Mucosa of descending colon (tissue), 3 donors: Measurements from ENCODE around the gene HLA-DMB. TPM values are rescaled to one million over a fixed set of nuclear protein-coding genes. Genes with fewer than 3 reads are reported as not detected.

ENCODE experiments used
- ATAC-seq: fragments of 200-7000 bp; cut with Tn5 transposase; one replicate; pipeline ENCODE4 v1.9.1; 2020; ENCODE audit warnings: mild to moderate bottlenecking, moderate library complexity
- DNase-seq, 3 donors: peaks; one replicate each; pipeline ENCODE4 v3.0.0-alpha.2; 2020
- H3K36me3 ChIP-seq: fragments of 200-600 bp; one replicate; pipeline ENCODE4 v1.8.0; 2021; ENCODE audit warnings: low read depth, mild to moderate bottlenecking
- H3K4me1 ChIP-seq: fragments of 200-600 bp; one replicate; pipeline ENCODE4 v1.8.0; 2021; ENCODE audit warnings: low read depth, mild to moderate bottlenecking
- H3K4me3 ChIP-seq: fragments of 200-600 bp; one replicate; pipeline ENCODE4 v1.8.0; 2021; ENCODE audit warnings: mild to moderate bottlenecking
- H3K9me3 ChIP-seq: fragments of 200-600 bp; one replicate; pipeline ENCODE4 v1.8.0; 2021; ENCODE audit warnings: mild to moderate bottlenecking
- intact Hi-C, 2 donors: fragments of 100-400 bp; cut with DNase I in 1 of 2; cut with micrococcal nuclease in 1 of 2; formaldehyde crosslinking; loops; one replicate each; pipeline versions ENCODE4 v1.11.0 to v1.11.1; 2022; cut with DNase I, micrococcal nuclease
- total RNA-seq, 3 donors: library from RNA; stranded (reverse); fragmentation: NEBNext Ultra II Directional in 2 of 3; extraction: Animal tissue kit (Norgen Biotek cat#: 25700) in 2 of 3; gene quantifications; one replicate each; pipeline versions ENCODE4 v1.2.1 to v1.2.4, GENCODE V29; 2021 to 2023
- TF ChIP-seq, protein P1 (sequence below): fragments of 200-600 bp; IDR thresholded peaks from one replicate; pipeline ENCODE4 v1.8.0; 2022; ENCODE audit warnings: antibody characterized with exemption, mild to moderate bottlenecking
- donor health status: DM: no; HTN: no; CAD: no; lungs with moderate emphysema.
- donor health status: DM: no; HTN: no; CAD: no.
- donor health status: DM: no; HTN: yes; CAD: no.

Gene HLA-DMB
- total RNA-seq, 3 donors from 2014 or later, result 10.8 to 27.1 (median 22.8) TPM

DNA sequence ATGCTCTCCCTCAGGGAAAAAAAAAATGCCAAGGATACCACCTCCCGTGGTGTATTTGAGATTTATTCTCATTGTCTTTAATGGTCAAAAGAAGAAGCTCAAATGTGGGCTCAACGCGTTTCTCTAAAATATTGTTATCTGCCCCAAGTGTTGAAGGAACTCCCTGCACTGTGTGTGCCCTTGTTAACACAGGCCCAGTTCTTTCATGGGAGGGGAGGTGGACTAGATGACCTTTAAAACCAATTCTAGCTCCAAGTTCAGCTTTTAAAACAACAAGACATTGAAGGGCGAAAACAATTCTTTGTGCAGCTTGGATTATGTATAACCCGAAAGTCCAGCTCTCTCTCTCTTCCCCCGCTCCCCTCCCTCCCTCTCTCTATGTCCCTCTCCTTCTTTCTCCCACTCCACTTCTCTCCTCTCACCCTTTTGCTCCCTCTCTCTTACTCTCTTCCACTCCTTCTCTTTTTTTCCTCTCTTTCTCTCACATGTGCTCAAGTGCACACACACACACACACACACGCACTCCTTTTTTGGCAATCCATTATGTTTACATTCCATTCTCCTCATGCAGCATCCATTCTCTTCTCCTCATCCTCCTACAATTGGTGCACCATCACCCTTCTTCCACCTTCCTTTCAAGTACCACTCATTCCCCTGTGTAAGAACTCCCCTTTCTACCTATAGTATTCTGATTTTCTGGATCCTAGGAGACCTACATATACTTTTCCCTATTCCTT, 8.5 kb downstream of the HLA-DMB start:
- intact Hi-C loops, result loop anchor here in 1 of 2 donors (10.0 kb wide), 1 partner anchor 53 kb away; no protein-coding TSS in a partner anchor
- DNase-seq, result no peak
- no peak for ATAC-seq
- Histone ChIP-seq H3K4me1 (no peaks in the 10 kb centered on the region), H3K36me3 (no peaks in the 10 kb centered on the region), H3K4me3 (no peak overlapping the region), H3K9me3 (no peaks in the 10 kb centered on the region)
- TF ChIP-seq, protein P1, sequence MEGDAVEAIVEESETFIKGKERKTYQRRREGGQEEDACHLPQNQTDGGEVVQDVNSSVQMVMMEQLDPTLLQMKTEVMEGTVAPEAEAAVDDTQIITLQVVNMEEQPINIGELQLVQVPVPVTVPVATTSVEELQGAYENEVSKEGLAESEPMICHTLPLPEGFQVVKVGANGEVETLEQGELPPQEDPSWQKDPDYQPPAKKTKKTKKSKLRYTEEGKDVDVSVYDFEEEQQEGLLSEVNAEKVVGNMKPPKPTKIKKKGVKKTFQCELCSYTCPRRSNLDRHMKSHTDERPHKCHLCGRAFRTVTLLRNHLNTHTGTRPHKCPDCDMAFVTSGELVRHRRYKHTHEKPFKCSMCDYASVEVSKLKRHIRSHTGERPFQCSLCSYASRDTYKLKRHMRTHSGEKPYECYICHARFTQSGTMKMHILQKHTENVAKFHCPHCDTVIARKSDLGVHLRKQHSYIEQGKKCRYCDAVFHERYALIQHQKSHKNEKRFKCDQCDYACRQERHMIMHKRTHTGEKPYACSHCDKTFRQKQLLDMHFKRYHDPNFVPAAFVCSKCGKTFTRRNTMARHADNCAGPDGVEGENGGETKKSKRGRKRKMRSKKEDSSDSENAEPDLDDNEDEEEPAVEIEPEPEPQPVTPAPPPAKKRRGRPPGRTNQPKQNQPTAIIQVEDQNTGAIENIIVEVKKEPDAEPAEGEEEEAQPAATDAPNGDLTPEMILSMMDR, result no peak

DNA sequence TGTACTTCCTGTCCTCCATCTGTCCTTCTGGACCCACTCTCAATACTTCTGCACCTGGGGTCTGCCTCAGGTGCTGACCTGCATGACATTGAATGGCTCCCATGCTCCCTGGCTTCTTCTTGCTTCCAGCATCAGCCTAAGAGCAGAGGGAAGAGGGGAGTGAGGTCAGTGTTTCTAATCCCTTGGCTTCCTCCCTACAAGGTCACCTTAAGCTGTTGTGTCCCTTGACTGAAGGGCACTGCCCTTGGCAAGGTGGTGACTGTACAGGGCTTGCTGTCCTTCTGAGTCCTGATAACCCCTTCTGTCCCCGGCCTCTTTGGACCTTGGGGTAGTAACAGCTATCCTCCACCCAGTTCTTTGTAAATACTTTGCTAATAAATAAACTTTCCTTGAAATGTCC, 9.6 kb downstream of the HLA-DMB start:
- Histone ChIP-seq H3K36me3 (no peaks in the 10 kb centered on the region), H3K4me1 (no peaks in the 10 kb centered on the region), H3K9me3 (no peaks in the 10 kb centered on the region), H3K4me3 (no peak overlapping the region)
- TF ChIP-seq, protein P1, result no peak
- intact Hi-C loops, result loop anchor here in 1 of 2 donors (10.0 kb wide), 1 partner anchor 54 kb away; no protein-coding TSS in a partner anchor
- no peak for DNase-seq
- no peak for ATAC-seq

DNA sequence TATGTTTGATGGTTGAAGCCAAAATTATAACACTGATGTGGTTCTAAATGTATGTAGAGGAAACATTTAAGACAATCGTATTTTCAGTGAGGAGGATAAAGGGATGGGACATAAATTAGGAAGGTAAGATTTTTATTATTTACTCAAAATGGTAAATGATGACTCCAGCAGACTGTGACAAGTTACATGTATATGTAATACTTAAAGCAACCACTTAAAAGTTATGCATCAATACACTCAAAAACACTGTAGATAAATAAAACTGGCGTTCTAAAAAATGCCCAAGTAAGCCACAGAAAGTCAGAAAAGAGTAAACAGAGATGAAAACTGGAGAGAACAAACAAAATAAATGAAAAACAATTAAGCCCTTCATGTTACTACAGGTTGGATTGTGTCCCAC, 18.7 kb downstream of the HLA-DMB start:
- intact Hi-C loops, result no loop called here
- no peaks in the 10 kb centered on the region for H3K36me3 ChIP-seq
- DNase-seq (no peak), ATAC-seq (no peak)
- TF ChIP-seq, protein P1, result no peak
- peaks cover 8% of the 10 kb centered on the region for H3K4me1 ChIP-seq
- no peak overlapping the region for H3K4me3 ChIP-seq
- no peaks in the 10 kb centered on the region for H3K9me3 ChIP-seq

DNA sequence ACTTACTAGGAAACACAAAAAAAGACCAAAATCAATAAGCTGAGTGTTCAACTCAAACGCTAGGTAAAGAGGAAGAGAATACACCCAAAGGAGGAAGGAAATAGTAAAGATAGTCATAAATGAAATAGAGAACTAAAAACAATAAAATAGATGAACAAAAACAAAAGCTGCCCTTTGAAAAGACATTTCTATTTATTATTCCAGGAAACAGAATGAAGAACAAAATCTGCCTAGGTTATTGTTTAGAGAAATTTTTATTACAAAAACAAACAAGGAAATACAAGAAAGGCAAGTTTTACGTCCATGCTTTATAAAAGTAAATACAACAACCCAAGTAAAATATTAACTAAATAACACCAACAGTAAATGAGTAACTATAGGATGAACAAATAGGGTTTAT, 20.1 kb downstream of the HLA-DMB start:
- no peaks in the 10 kb centered on the region for H3K9me3 ChIP-seq
- no peaks in the 10 kb centered on the region for H3K36me3 ChIP-seq
- peak; percentile 55 for ATAC-seq
- peaks cover 8% of the 10 kb centered on the region for H3K4me1 ChIP-seq
- no peak for DNase-seq
- no peak overlapping the region for H3K4me3 ChIP-seq
- intact Hi-C loops, result no loop called here
- TF ChIP-seq, protein P1, result no peak

DNA sequence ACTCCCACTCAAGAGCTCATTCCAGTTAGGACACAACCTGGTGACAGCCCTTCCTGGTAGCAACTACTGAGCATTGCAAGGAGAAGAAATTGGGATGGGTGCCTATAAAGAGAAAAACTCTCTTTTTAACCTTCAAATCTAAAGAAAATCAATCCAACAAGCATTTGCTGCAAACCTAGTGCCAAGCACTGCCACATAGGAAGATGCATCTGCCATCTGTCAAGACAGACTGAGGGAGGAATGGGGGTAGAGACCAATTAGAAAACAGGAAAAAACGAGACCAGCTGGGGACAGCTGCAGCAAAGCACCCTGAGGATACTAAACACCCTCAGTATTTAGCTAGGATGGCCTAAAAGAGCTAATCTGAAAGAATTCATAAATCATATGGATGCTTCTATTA, 27.9 kb downstream of the HLA-DMB start:
- no peaks in the 10 kb centered on the region for H3K36me3 ChIP-seq
- no peak overlapping the region for H3K4me3 ChIP-seq
- no peaks in the 10 kb centered on the region for H3K9me3 ChIP-seq
- DNase-seq (no peak), ATAC-seq (no peak)
- TF ChIP-seq, protein P1, result no peak
- intact Hi-C loops, result no loop called here
- no peaks in the 10 kb centered on the region for H3K4me1 ChIP-seq
